ENCODE data around the gene IL6. TPM values are rescaled to one million over a fixed set of nuclear protein-coding genes. Genes with fewer than 3 reads are reported as not detected.

IL6 gene
- polyA plus RNA-seq, 1 experiment, result 12.7 TPM

DNA sequence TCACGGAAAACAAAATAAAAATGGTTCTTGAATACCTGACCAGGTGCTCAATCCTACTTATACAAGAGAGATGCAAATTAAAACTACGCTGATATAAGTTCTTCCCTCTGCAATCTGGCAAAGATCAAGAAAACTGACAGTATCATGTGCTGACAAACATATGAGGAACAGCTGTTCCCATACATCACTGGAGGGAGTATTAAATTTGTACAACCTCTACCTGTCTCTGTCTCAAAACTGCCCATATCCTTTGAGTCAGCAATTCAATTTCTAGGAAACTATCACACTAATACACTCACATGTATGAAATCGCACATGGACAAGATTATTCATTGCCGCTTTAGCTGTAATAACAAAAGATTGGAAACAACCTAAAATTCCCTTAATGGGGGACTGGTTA is 11.0 kb upstream of the IL6 start:
- ChIA-PET CTCF (no interaction called here), POLR2A (no interaction called here)
- H3K27me3 ChIP-seq (ENCODE audit: control insufficient read depth, insufficient read depth, low read length), result no peaks in the 10 kb centered on the region
- no peaks in the 10 kb centered on the region for H3K9me3 ChIP-seq (ENCODE audit: control insufficient read depth, insufficient read depth, low read length)
- TF ChIP-seq, protein P1, sequence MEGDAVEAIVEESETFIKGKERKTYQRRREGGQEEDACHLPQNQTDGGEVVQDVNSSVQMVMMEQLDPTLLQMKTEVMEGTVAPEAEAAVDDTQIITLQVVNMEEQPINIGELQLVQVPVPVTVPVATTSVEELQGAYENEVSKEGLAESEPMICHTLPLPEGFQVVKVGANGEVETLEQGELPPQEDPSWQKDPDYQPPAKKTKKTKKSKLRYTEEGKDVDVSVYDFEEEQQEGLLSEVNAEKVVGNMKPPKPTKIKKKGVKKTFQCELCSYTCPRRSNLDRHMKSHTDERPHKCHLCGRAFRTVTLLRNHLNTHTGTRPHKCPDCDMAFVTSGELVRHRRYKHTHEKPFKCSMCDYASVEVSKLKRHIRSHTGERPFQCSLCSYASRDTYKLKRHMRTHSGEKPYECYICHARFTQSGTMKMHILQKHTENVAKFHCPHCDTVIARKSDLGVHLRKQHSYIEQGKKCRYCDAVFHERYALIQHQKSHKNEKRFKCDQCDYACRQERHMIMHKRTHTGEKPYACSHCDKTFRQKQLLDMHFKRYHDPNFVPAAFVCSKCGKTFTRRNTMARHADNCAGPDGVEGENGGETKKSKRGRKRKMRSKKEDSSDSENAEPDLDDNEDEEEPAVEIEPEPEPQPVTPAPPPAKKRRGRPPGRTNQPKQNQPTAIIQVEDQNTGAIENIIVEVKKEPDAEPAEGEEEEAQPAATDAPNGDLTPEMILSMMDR (IDR thresholded peaks at IDR 0.05; ENCODE audit: low read depth, low read length), result no peak
- H3K27ac ChIP-seq (ENCODE audit: low read depth, low read length), result no peak overlapping the region
- DNase-seq (ENCODE audit: low read depth, low spot score), result no peak
- H3K4me3 ChIP-seq (ENCODE audit: low read depth, low read length), result no peak overlapping the region

DNA sequence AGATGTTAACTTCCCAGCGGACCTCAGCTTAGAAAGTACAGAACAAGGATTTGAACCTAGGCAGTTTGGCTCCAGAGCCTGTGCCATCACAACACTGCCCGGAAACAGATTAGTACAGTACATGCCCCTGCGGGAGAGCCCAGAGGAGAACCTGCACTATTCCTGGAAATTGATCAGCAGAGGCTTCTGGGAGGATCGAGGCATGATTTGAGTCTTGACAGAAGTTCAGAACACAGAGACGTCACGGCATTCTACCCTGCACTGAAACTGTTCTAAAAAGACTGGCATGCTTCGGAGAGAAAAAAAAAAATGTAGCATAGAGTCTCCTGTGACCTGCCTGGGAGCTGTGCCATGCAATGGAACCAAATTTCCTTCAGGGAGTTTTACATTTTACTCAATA is 9.2 kb upstream of the IL6 start:
- Histone ChIP-seq H3K27me3 (ENCODE audit: control insufficient read depth, insufficient read depth, low read length) (no peaks in the 10 kb centered on the region), H3K27ac (ENCODE audit: low read depth, low read length) (peak overlapping the region; percentile 97), H3K9me3 (ENCODE audit: control insufficient read depth, insufficient read depth, low read length) (no peaks in the 10 kb centered on the region), H3K4me3 (ENCODE audit: low read depth, low read length) (no peak overlapping the region)
- TF ChIP-seq, protein P1 (IDR thresholded peaks at IDR 0.05; ENCODE audit: low read depth, low read length), result no peak
- no peak for DNase-seq (ENCODE audit: low read depth, low spot score)
- POLR2A ChIA-PET, result interaction anchor here (0.7 to 2.0 kb wide), 4 partner anchors 9 to 140 kb away, joined by 3 to 8 read pairs (median 6); partner anchors contain the start of gene IL6
- CTCF ChIA-PET, result interaction anchor here (1.1 to 3.8 kb wide), 3 partner anchors 10 to 160 kb away, joined by 3 to 21 read pairs (median 5); partner anchors contain the start of gene IL6

DNA sequence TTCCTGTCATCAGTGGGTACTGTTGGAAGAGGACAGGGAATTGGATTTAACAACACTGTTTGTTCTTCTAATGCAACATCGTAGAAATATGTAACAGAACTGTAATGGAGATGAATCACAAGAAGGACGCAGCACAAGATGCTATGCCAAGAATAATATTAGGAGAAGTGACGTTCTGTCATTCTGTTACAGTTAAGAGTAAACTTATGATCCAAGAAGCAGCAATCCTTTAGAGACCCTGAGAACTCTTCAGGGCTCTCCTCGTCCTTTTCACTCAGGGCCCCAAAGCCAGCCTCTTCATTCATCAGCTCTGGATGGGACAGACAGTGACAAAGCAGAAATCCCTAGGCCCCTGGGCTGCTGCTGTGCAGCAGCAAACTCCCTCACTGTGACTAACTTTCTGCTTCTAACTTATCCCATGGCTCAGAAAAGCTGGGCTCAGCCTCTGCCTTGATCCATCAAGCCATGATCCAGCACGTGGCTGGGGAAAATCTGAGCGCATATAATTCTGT is 8.7 kb upstream of the IL6 start:
- ChIA-PET CTCF (interaction anchor here (1.6 to 3.8 kb wide), 2 partner anchors 10 to 157 kb away, joined by 8 to 21 read pairs; partner anchors contain the start of gene IL6), POLR2A (interaction anchor here (0.7 to 2.0 kb wide), 3 partner anchors 9 to 141 kb away, joined by 3 to 8 read pairs (median 8); partner anchors contain the start of gene IL6)
- DNase-seq (ENCODE audit: low read depth, low spot score), result peak; percentile 74
- Histone ChIP-seq H3K4me3 (ENCODE audit: low read depth, low read length) (no peak overlapping the region), H3K9me3 (ENCODE audit: control insufficient read depth, insufficient read depth, low read length) (no peaks in the 10 kb centered on the region), H3K27me3 (ENCODE audit: control insufficient read depth, insufficient read depth, low read length) (no peaks in the 10 kb centered on the region), H3K27ac (ENCODE audit: low read depth, low read length) (peak overlapping the region; percentile 97)
- TF ChIP-seq, protein P1 (IDR thresholded peaks at IDR 0.05; ENCODE audit: low read depth, low read length), result no peak

DNA sequence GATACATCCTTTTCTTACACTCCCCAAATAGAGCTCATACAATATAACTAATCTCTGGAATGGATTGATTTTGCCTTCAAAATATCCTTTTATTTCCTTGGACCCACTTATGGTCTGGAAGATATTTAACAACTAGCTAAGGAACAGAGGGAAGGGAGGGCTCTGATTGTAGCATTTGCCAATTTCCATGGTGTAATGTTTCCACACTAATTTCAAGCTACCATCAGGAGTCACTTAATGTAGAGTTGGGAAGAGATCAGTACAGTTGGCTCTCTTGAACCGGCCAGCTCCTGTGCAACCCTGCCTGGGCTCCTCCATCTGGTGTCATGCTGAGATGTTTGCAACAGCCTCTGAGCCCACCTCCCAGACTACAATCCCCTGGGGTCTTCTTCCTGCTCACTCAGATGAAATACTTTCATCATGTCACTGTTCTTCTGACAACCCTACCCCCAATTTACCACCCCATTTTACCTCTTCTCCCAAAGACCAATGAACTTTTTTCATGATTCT is 8.0 kb upstream of the IL6 start:
- no peaks in the 10 kb centered on the region for H3K27me3 ChIP-seq (ENCODE audit: control insufficient read depth, insufficient read depth, low read length)
- H3K4me3 ChIP-seq (ENCODE audit: low read depth, low read length), result no peak overlapping the region
- TF ChIP-seq, protein P1 (IDR thresholded peaks at IDR 0.05; ENCODE audit: low read depth, low read length), result no peak
- no peak overlapping the region for H3K27ac ChIP-seq (ENCODE audit: low read depth, low read length)
- no peaks in the 10 kb centered on the region for H3K9me3 ChIP-seq (ENCODE audit: control insufficient read depth, insufficient read depth, low read length)
- POLR2A ChIA-PET, result interaction anchor here (1.9 to 2.0 kb wide), 2 partner anchors 8 to 142 kb away, joined by 8 read pairs; partner anchors contain the start of gene IL6
- CTCF ChIA-PET, result interaction anchor here (1.6 to 3.8 kb wide), 2 partner anchors 9 to 158 kb away, joined by 8 to 21 read pairs; partner anchors contain the start of gene IL6
- DNase-seq (ENCODE audit: low read depth, low spot score), result no peak

All from AG04450 (cell line).